ENCODE measurements around the gene ACOT12.
"Not testable (repeated sequence)": the region's sequence is repeated elsewhere in the genome, so short reads cannot be mapped to it uniquely, and the experiment has no call there.

ACOT12 gene

GRCh38 chr5:81398741-81399140 is 4.8 kb upstream of the ACOT12 start:
- no peak for DNase-seq

GRCh38 chr5:81397176-81397575 is 3.2 kb upstream of the ACOT12 start:
- no peak for DNase-seq

- no peak for DNase-seq
Observed at GRCh38 chr5:81395262-81395661, 1.3 kb upstream of the ACOT12 start.

- no peak for DNase-seq
Observed at GRCh38 chr5:81393430-81393782, 528 bp downstream of the ACOT12 start.

- DNase-seq = no peak
Observed at GRCh38 chr5:81389025-81389424, 4.9 kb downstream of the ACOT12 start.

DNA sequence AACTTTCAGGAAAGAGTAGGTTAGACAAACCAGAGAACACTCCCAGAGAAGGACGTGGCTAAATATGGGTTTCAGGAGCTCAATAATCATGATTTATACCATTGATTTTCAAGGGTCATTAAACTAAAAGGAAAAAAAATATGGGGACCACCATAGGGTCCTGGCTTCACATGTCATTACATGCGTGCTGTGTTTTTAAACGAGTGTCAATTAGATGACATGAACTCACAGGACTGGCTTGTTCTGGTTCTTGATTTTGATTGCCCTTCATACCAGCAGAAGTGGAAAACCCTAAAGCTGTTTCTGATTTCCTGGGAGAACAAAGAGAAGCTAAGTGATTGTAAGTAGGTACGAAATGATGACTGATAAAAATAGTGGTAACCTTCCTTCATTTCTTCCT is 5.8 kb downstream of the ACOT12 start:
- no peak for DNase-seq

DNA sequence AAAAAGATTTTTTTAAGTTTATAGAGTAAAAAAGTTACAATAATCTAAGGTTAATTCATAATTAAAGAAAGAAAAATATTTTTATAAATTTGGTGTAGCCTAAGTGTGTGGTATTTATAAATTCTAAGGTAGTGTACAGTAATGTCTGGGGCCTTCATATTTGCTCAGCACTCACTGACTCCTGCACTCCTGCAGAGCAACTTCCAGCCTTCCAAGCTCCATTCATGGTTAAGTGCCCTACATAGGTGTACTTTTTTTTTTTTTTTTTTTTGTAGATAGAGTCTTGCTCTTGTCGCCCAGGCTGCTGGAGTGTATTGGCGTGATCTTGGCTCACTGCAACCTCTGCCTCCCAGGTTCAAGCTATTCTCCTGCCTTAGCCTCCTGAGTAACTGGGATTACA is 10.1 kb downstream of the ACOT12 start:
- no peak for DNase-seq

DNA sequence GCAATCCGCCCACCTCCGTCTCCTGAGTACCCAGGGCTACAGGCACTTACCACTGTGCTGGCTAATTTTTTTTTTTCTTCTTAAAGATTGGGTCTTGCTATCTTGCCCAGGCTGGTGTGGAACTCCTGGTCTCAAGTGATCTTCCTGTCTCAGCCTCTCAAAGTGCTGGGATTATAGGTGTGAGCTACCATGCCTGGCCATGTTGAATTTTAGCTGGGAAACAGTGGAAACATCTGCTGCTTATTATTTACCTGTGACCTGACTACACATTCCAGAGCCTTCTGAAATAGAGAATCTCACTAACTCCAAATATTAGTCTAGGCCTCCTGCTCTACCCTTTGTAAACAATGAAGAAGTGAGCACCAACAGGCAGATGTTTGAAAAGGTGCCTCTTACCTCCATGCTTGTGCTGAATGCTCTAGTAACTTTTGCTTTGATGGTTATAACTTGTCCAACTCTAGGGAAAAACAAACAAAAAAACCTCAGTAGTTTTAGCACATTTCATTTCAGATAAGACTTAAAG is 22.5 kb downstream of the ACOT12 start:
- DNase-seq = no peak

DNA sequence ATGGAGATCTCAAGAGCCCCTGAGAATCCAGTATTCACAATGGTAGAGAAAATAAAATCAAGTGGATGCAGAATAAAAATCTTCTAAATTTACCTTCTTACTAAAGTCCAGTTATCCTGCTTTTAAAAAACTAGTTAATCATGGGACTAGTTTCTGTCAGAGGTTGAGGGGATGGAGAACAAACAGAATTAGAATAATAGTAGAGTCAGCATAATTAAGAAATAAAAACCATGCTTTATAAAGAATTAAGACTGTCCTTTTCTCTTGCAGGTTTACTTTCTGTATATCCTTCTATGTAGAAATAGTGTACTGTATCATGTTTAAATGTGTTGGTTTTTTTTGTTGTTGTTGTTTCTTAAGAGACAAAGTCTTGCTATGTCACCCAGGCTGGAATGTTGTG is 23.0 kb downstream of the ACOT12 start:
- DNase-seq = no peak

DNA sequence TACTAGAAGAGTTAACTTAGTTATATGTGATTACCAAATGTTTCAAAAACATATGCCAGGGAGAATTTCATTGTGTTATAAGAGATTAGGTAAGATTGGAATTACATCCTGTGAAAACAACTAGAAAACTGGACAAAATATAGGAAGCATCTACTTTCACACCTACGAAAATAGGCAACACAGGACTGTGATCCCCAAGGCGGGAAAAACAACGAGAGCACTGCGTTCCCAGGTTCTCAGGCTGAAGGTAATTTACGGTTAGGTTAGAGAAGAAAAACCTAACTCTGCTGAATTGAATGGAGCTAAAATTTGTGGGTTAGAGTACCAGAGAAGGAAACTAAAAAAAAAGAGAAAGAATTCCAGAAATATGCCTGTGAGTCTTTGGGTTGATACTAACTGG is 28.4 kb downstream of the ACOT12 start:
- DNase-seq = no peak

- DNase-seq = no peak
Observed at GRCh38 chr5:81363093-81363871, 30.7 kb downstream of the ACOT12 start.

DNA sequence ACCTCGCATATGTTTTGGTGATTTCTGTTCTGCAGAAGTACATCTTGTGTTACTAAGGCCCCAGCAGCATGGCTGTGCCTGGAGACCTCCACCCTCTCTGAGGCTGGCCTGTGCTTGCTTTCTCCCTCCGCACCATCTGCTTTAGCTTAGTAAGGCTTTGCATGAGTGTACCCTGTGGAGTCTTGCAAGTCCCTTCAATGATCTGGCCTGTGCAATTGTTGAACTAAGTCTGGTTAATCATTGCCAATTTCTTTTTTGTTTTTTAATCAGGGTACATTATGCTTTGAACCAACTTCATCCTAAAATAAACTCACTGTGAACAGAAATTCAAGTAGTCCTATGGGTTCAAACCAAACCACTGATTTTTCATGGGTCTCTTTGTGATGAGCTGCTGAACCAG is 32.3 kb downstream of the ACOT12 start:
- no peak for DNase-seq

DNA sequence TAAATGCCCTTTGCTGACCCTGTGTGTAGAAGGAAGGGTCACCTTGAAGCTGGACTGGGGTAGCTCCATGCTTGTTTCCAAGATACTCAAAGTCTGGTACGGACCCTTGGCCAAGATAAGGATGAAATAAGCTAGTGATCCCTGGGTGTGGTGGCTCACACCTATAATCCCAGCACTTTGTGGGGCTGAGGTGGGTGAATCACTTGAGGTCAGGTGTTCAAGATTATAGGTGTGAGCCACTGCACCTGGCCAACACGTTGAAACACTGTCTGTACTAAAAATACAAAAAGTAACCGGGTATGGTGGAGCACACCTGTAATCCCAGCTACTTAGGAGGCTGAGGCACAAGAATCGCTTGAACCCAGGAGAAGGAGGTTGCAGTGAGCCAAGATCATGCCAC is 33.3 kb downstream of the ACOT12 start:
- DNase-seq = no peak

GRCh38 chr5:81359881-81360280 is 34.1 kb downstream of the ACOT12 start:
- DNase-seq = no peak

- DNase-seq = no peak
Observed at GRCh38 chr5:81359108-81359507, 34.8 kb downstream of the ACOT12 start.

DNA sequence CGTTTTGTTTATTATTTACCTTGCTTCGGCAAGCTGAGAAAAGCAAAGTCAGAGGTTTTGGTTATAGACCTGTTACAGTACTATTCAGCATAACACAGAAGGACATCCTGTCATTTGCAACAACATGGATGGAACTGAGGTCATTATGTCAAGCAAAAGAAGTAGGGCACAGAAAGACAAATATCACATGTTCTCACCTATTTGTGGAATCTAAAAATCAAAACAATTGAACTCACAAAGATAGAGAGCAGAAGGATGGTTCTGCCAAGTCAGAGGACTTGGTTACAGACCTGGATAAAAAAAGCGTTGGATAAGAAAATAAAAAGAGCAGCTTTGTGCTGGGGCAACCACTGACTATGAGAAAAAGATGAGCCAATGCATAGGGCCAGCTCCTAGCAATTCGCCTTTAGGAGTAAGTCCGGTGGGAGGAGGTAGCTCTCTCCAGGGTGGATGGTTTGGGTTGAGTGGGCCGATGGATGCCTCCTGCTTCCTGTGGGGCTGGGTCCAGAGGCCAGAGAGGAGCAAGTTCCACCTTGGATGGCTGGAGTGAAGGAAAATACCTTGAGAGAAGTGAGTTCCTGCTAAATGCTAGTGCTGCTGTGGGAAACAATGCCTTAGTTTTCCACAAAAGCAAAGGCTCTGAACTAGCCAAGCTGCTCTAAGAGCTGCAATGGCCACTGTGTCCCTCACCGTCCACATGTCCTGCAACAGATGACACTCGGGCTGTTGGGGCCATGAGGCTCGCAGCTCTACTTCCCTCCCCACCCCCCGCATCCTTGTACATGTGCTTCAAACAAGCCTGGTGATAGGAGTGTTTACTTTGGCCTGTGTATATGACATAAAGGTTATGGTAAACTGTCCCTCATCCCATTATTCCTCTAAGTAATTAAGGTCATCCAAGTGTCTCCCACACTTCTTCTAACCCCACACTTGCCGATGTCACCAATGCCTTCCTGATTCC is 38.4 kb downstream of the ACOT12 start:
- no peak for DNase-seq

GRCh38 chr5:81354093-81354492 is 39.8 kb downstream of the ACOT12 start:
- DNase-seq = no peak

DNA sequence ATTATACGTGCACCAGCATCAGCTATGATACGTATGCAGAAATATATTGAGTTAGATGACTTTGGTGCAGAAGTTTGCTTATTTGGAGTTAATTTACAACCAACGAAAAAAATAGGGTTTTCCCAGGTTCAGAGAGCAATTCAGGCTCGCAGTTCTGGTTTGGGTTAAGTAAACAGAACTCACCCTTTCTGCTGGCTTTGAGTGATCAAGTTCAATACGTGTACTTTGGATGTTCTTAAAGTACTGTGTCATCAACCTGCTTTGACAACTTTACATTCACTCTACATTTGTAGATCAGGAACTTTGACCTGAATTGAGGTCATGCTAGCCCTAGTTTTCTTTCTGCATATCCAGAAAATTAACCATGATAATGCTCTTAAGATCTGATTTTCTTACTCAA is 40.7 kb downstream of the ACOT12 start:
- DNase-seq = no peak

- no peak for DNase-seq
Observed at GRCh38 chr5:81350507-81350906, 43.4 kb downstream of the ACOT12 start.

GRCh38 chr5:81349161-81349560 is 44.8 kb downstream of the ACOT12 start:
- no peak for DNase-seq

GRCh38 chr5:81345411-81346003 is 48.4 kb downstream of the ACOT12 start:
- no peak for DNase-seq

GRCh38 chr5:81344736-81345135 is 49.2 kb downstream of the ACOT12 start:
- no peak for DNase-seq

DNA sequence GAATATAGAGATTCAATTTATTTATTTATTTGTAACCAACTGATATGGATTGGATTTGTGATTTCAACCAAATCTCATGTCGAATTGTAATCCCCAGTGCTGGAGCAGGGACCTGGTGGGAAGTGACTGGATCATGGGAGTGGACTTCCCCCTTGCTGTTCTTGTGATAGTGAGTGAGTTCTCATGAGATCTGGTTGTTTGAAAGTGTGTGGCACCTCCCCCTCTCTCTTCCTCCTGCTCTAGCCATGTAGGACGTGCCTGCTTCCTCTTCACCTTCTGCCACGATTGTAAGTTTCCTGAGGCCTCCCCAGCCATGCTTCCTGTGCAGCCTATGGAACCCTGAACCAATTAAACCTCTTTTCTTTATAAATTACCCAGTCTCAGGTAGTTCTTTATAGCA is 55.7 kb downstream of the ACOT12 start:
- DNase-seq = not testable (repeated sequence)

- DNase-seq = no peak
Observed at GRCh38 chr5:81337803-81338202, 56.1 kb downstream of the ACOT12 start.
